ENCODE measurements around the gene G0S2. TPM values are rescaled to one million over a fixed set of nuclear protein-coding genes. Genes with fewer than 3 reads are reported as not detected.

Gene G0S2
- polyA plus RNA-seq, 1 donor (not counting 4 experiments of a cell fraction or from before 2014, with no cell fraction given), result 46.2 TPM

DNA sequence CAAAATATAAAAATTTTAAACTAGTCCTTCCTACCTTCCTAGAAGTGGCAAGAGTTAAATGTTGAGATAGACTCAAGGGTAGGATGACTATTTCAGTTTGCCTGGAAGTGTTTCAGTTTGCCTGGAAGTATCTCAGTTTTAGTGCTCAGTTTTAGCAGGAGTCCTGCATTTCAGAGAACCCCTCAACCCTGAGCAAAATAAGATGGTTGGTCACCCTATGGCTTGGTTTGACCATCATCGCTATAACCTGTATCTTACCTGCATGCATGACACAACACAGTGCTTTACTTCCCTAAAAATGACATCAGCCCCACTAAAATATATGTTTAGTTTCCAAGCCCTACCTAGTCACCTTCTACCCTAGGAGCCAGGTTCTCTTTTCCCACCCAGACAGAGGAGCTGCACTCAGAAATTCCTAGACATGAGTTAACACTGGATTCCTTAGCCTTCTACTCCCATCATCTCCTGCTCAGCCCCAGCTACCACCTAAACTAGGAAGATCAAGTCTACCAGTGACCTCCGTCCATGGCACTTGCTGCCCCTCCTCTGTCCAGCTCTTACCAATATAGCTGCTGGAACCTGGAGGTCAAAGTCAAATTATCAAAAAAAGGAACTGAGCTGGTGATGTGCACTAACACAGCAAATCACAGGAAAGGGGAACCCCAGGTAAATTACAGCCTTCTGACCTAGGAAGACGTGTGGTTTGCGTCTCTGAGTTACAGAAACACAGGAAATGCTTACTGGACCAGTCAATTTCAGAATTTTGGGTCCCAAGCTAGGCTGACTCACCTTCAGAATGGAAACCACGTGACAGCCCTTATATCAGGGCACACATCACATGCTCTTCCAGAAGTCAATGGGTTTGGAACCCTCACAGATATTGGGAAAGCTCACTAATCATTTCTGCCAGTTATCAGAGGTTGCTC, 2.2 kb upstream of the G0S2 start:
- Histone ChIP-seq H3K79me2 (ENCODE audit: control insufficient read depth, insufficient read depth, low read length) (no peaks in the 10 kb centered on the region), H3K27ac (ENCODE audit: control insufficient read depth, insufficient read depth, low read length) (peak overlapping the region; percentile 11), H4K20me1 (ENCODE audit: control insufficient read depth, extremely low read depth, insufficient read depth, low read length) (no peaks in the 10 kb centered on the region), H3K9me3 (ENCODE audit: control insufficient read depth, low read depth, low read length) (no peaks in the 10 kb centered on the region), H3K36me3 (ENCODE audit: control insufficient read depth in 2 of 2, extremely low read depth in 1 of 2, insufficient read depth in 2 of 2, low read length in 2 of 2) (no peaks in the 10 kb centered on the region), H3K27me3 (ENCODE audit: control insufficient read depth, extremely low read depth, insufficient read depth, low read length) (peaks cover 5% of the 10 kb centered on the region), H3K4me3 (ENCODE audit: control insufficient read depth in 2 of 3, extremely low read depth in 1 of 3, insufficient read depth in 2 of 3, low read depth in 1 of 3, low read length in 3 of 3) (no peak overlapping the region), H3K9ac (ENCODE audit: control insufficient read depth, extremely low read depth, insufficient read depth, low read length) (no peak overlapping the region), H3K4me1 (ENCODE audit: control insufficient read depth, extremely low read depth, insufficient read depth, low read length) (peaks cover 38% of the 10 kb centered on the region), H3K4me2 (ENCODE audit: control insufficient read depth, extremely low read depth, insufficient read depth, low read depth, low read length) (peak overlapping the region; percentile 57), H2AFZ (ENCODE audit: control insufficient read depth, low read length) (no peak overlapping the region), H3K9me1 (ENCODE audit: control insufficient read depth, extremely low read depth, insufficient read depth, low read length) (no peaks in the 10 kb centered on the region)
- dilution Hi-C loops (cut with MboI; ENCODE audit: extremely low pct_ligation_motif_present, low sequenced_read_pairs), result no loop called here
- no peak for TF ChIP-seq EZH2 (IDR thresholded peaks at IDR 0.05; ENCODE audit: low read length)
- TF ChIP-seq, protein P1, sequence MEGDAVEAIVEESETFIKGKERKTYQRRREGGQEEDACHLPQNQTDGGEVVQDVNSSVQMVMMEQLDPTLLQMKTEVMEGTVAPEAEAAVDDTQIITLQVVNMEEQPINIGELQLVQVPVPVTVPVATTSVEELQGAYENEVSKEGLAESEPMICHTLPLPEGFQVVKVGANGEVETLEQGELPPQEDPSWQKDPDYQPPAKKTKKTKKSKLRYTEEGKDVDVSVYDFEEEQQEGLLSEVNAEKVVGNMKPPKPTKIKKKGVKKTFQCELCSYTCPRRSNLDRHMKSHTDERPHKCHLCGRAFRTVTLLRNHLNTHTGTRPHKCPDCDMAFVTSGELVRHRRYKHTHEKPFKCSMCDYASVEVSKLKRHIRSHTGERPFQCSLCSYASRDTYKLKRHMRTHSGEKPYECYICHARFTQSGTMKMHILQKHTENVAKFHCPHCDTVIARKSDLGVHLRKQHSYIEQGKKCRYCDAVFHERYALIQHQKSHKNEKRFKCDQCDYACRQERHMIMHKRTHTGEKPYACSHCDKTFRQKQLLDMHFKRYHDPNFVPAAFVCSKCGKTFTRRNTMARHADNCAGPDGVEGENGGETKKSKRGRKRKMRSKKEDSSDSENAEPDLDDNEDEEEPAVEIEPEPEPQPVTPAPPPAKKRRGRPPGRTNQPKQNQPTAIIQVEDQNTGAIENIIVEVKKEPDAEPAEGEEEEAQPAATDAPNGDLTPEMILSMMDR (optimal IDR thresholded peaks at IDR 0.05 in 1 of 3, IDR thresholded peaks at IDR 0.05 in 1 of 3, conservative IDR thresholded peaks at IDR 0.05 in 1 of 3; ENCODE audit: extremely low read depth in 1 of 3, insufficient read depth in 2 of 3, low read length in 3 of 3), result no peak
- DNase-seq (ENCODE audit: low read depth, low spot score) (no peak), FAIRE-seq (peak; percentile 94)

DNA sequence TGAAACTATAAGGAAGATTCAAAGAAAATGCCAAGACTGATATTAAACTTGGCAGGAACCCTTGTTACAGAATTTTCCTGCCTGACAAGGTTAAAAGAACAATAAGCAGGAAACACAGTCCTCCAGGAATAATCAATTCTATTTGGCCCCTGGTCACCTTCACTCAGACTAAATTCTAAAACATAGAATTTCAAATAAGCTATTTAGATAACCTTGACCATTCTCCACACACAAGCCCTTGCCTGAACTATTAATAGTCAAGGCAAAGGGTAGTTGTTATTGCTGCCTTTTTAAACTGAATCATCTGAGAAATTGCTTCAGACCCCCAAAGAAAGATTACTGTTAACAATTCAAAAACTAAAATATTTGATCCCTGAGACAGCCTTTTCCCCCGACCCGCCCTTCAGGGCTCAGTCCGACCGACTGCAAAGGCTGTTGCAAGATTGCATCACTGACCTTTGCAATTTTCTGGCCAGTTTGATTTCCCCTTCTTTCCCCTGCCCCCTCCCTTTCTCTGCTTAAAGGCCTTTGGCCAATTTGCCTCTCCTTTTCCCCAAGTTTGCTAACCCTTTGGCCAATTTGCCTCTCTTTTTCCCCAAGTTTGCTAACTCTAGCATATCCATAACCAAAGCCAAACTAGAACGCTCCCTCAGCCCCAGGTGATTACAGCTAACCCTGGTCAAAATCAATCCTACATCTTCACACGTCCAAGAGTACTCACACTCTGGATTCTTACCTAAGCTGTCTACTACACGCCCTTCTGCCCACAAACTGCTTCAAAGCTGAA, 1.4 kb upstream of the G0S2 start:
- Histone ChIP-seq H3K27me3 (ENCODE audit: control insufficient read depth, extremely low read depth, insufficient read depth, low read length) (peaks cover 5% of the 10 kb centered on the region), H3K4me2 (ENCODE audit: control insufficient read depth, extremely low read depth, insufficient read depth, low read depth, low read length) (peak overlapping the region; percentile 57), H3K36me3 (ENCODE audit: control insufficient read depth in 2 of 2, extremely low read depth in 1 of 2, insufficient read depth in 2 of 2, low read length in 2 of 2) (no peaks in the 10 kb centered on the region), H3K79me2 (ENCODE audit: control insufficient read depth, insufficient read depth, low read length) (no peaks in the 10 kb centered on the region), H4K20me1 (ENCODE audit: control insufficient read depth, extremely low read depth, insufficient read depth, low read length) (no peaks in the 10 kb centered on the region), H3K9me3 (ENCODE audit: control insufficient read depth, low read depth, low read length) (no peaks in the 10 kb centered on the region), H3K9me1 (ENCODE audit: control insufficient read depth, extremely low read depth, insufficient read depth, low read length) (no peaks in the 10 kb centered on the region), H3K9ac (ENCODE audit: control insufficient read depth, extremely low read depth, insufficient read depth, low read length) (no peak overlapping the region), H2AFZ (ENCODE audit: control insufficient read depth, low read length) (no peak overlapping the region), H3K27ac (ENCODE audit: control insufficient read depth, insufficient read depth, low read length) (peak overlapping the region; percentile 10), H3K4me1 (ENCODE audit: control insufficient read depth, extremely low read depth, insufficient read depth, low read length) (peaks cover 38% of the 10 kb centered on the region), H3K4me3 (ENCODE audit: control insufficient read depth in 2 of 3, extremely low read depth in 1 of 3, insufficient read depth in 2 of 3, low read depth in 1 of 3, low read length in 3 of 3) (no peak overlapping the region)
- TF ChIP-seq EZH2 (IDR thresholded peaks at IDR 0.05; ENCODE audit: low read length), result no peak
- TF ChIP-seq, protein P1 (optimal IDR thresholded peaks at IDR 0.05 in 1 of 3, IDR thresholded peaks at IDR 0.05 in 1 of 3, conservative IDR thresholded peaks at IDR 0.05 in 1 of 3; ENCODE audit: extremely low read depth in 1 of 3, insufficient read depth in 2 of 3, low read length in 3 of 3), result no peak
- dilution Hi-C loops (cut with MboI; ENCODE audit: extremely low pct_ligation_motif_present, low sequenced_read_pairs), result no loop called here
- DNase-seq (ENCODE audit: low read depth, low spot score) (no peak), FAIRE-seq (no peak)
